ENCODE results near the gene ROBO1.

ROBO1 gene

DNA sequence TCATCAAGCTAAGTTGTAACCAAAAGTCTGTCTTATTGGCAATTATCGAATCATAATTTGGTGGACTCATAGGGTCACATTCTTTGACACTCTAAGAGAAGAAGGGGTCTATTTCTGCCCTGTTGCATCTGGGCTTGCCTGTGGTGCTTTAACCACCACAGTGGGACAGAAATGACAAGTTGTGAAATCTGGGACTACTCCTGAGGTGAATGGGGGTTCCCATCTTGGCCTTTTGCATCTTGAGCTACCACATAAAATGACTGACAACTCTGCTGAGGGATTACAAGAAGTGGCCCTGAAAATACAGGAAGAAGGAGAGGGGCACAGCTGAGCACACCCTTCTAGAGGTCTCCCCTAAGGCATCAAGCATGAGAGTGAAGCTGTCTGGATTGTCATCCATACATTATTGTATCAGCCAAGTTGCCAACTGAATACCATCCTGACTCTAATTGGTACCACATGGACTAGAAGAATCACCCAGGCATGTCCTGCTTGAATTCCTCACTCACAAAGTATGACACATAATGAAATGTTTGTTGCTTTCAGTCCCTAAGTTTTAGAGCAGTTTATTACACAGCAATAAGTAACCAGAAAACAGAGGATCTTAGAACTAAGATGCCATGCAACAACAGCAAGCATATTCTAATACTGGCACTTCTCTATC is 306.5 kb downstream of the ROBO1 start:
- DNase-seq (ENCODE audit: low read depth): no peak

GRCh38 chr3:79453600-79453999 is 314.2 kb downstream of the ROBO1 start:
- no peak for DNase-seq (ENCODE audit: low read depth)

- DNase-seq (ENCODE audit: low read depth): no peak
These were observed 331.4 kb downstream of the ROBO1 start for GRCh38 chr3:79436387-79436786.

GRCh38 chr3:79427081-79427480 is 340.7 kb downstream of the ROBO1 start:
- no peak for DNase-seq (ENCODE audit: low read depth)

- no peak for DNase-seq (ENCODE audit: low read depth)
These were observed 343.0 kb downstream of the ROBO1 start for GRCh38 chr3:79424811-79425210.

DNA sequence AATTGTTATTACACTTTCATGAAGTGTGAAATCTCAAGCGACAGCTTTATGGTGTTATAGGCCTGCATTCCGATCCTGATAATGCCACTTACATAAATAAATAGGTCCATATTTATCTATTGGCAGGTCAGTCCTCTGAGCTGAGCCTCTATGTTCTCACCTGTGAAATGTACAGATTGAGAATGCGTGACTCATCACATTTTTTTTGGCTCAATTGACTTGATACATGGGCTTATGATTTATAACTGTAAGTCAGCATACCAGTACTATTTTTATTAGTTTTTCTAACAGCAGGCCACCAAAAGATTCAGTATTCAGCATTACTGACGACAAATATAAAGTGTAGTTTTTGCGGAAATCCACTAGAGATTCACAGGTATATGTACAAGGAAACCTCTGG is 344.4 kb downstream of the ROBO1 start:
- no peak for DNase-seq (ENCODE audit: low read depth)

- DNase-seq (ENCODE audit: low read depth): no peak
These were observed 346.5 kb downstream of the ROBO1 start for GRCh38 chr3:79421273-79421672.

DNA sequence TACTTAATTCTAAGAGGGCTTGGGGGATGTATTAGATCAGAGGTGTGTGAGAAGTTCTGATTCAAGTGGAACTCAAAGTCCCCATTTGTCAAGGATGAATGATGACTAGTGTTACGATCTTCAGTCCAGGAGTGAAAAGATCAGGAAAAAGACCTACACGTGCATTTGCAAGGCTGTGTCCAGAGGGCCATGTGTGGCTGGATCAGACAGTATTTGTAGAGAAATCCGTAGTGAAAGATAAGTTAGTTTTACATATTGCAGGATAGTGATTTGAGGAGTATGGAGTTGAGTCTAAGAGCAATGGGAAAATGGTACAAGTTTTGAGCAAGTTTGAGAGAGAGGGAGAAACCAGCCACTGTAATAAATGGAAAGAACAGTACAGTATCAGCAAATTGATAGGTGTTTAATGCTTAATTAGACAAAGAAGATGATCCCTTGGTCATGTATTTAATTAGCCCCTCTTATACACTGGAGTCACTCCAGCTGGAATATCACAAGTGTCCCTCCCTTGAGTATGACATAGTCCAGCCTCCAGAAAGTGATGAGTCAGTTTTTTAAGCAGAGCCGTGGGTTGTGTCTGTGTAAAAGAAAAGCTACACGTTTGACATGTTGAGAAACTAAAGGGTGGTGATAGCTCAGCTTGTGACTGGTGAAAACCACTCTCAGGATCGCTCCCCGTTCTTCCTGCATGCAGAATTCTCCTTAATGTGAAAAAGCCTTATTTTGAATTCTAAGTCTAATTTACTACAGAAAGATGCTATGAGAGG is 348.8 kb downstream of the ROBO1 start:
- DNase-seq (ENCODE audit: low read depth): no peak

GRCh38 chr3:79415356-79415755 is 352.4 kb downstream of the ROBO1 start:
- DNase-seq (ENCODE audit: low read depth): no peak

GRCh38 chr3:79414806-79415205 is 353.0 kb downstream of the ROBO1 start:
- no peak for DNase-seq (ENCODE audit: low read depth)

GRCh38 chr3:79414035-79414434 is 353.8 kb downstream of the ROBO1 start:
- DNase-seq (ENCODE audit: low read depth): no peak

DNA sequence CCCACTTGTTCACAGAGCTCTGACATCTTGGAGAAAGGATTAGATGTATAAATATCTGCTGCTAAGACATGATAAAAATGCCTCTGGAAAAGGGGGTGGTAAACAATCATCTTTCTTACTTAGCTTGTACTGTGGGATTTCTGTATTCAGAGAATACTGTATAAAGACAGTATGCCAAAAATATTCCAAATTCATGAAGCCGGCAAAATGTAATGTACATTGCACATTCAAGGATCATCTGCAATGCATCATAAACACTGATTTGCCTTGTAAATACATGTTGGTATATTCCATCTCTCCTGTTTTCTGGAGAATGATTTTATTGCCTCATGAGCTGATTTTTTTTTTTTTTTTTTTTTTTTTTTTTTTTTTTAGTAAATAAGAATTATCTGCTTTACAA is 355.3 kb downstream of the ROBO1 start:
- DNase-seq (ENCODE audit: low read depth): no peak

GRCh38 chr3:79410617-79411016 is 357.2 kb downstream of the ROBO1 start:
- no peak for DNase-seq (ENCODE audit: low read depth)

- no peak for DNase-seq (ENCODE audit: low read depth)
These were observed 357.7 kb downstream of the ROBO1 start for GRCh38 chr3:79410136-79410535.

DNA sequence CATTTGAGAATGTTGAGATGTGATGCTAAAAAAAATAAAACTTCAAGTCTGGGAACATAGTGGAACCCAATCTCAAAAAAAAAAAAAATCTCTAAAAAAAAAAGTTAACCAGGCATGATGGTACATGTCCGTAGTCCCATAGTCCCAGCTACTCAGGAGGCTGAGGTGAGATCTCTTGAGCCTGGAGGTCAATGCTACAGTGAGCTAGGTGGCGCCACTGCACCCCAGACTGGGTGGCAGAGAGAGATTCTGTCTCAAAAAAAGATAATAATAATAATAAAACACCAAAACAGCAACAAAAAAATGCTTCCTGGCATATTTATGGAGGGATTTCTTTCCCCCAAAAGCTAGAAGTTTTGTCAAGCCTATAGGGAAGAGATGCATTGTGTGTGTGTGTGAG is 361.6 kb downstream of the ROBO1 start:
- DNase-seq (ENCODE audit: low read depth): no peak

GRCh38 chr3:79405183-79405582 is 362.6 kb downstream of the ROBO1 start:
- DNase-seq (ENCODE audit: low read depth): no peak

GRCh38 chr3:79396595-79396994 is 371.2 kb downstream of the ROBO1 start:
- no peak for DNase-seq (ENCODE audit: low read depth)

DNA sequence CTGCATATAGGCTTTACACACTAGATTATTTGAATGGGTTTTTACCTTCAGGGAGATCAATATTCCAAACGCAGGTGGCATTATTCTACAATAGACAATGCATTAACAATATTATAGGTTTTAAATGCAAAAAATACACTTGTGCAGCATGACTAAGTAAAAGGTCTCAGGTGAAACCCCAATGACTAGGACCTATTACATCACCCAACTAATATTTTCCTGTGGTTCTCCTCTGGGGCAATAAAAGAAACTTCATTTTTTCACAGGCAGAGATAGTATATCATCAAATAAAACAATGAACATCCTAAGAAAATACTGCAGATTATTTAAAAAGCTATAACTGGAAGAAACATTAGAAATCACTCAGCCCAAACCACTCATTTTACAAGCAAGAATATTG is 375.3 kb downstream of the ROBO1 start:
- no peak for DNase-seq (ENCODE audit: low read depth)

GRCh38 chr3:79390352-79390751 is 377.4 kb downstream of the ROBO1 start:
- no peak for DNase-seq (ENCODE audit: low read depth)

DNA sequence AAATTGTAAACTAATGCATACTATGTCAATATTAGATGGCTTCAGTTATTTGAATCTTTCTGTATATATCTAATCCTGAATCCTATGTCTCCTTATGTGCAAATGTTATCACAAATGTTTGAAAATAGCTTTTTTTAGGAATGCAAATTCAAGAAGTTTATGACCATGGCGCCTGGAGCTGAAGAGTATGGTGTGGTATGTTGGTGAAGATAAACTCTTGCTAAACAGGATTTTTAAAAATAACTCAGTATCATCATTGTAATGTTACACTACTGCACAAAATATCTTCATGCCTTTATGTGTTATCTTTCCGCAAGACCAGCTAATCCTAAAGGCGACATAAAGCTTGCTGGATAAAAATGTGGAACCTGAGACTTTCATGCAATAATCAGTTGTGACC is 382.6 kb downstream of the ROBO1 start:
- DNase-seq (ENCODE audit: low read depth): no peak

DNA sequence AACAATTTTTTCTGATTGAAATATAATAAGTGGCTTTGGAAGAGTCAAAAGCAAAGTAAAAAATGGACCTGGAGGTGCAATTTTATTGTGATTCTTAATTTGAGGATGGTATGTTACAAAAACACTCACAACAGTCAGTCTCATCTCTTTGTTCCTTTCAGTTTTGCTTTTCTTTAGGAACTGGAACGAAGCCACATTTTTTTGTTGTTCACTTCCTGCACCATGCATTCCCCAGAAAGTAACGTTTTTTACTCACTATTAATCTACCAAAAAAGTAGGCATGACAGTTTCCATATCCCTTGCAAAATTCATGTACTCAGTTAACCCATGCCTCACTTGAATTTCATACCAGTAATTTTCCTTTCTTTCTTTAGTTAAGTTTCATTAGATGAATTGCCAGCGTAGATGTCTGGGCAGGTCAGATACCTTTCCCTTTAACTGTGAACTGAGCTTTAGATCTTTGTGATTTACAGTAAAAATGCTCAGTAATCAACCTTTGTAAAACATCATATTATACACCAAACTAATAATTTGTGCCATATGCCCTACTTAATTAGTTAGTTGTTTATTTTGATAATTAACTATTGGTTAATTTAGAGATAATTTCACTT is 384.3 kb downstream of the ROBO1 start:
- DNase-seq (ENCODE audit: low read depth): no peak

DNA sequence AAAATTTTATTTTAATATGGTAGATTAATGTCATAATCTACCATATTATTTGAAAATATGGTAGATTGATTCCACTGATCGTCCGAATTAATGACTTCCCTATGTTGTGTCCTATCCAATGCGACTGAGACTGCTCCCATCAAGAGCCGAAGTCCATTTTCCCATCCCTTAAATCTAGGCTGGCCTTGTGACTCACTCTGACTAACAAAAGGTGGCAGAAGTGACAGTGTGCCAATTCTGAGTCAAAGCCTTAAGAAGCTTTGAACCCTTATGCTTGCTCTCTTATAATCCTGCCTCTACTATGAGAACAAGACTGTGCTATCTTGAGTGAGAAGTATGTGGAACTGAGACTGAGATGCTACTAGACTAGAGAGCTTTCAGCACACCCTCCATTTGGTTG is 387.2 kb downstream of the ROBO1 start:
- no peak for DNase-seq (ENCODE audit: low read depth)

DNA sequence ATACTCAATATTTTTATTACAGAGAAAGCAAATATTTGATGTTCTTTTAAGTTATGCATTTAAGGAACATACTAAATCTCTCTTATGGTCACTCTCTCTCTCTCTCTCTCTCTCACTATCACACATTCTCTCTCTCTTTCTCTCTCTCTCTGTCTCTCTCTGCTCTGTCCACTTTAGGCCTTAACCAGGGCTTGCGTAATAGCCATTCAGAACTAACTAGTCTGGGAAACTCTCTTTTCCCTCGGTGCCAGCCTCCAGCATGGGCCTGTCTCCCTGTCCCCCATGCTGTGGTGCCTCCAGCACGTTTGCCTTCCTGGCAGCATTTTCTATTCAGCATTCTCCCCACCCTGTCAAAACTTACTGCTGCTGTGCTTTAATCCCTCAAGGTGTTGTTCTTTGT is 389.7 kb downstream of the ROBO1 start:
- DNase-seq (ENCODE audit: low read depth): no peak
